CD4-positive, alpha-beta T cell treated with Interleukin-17A for 1 hour (primary cell): ENCODE results near the gene MPDZ.

Source experiments
- DNase-seq: peaks from one replicate; pipeline ENCODE4 v3.0.0-alpha.2; 2020

Gene MPDZ

DNA sequence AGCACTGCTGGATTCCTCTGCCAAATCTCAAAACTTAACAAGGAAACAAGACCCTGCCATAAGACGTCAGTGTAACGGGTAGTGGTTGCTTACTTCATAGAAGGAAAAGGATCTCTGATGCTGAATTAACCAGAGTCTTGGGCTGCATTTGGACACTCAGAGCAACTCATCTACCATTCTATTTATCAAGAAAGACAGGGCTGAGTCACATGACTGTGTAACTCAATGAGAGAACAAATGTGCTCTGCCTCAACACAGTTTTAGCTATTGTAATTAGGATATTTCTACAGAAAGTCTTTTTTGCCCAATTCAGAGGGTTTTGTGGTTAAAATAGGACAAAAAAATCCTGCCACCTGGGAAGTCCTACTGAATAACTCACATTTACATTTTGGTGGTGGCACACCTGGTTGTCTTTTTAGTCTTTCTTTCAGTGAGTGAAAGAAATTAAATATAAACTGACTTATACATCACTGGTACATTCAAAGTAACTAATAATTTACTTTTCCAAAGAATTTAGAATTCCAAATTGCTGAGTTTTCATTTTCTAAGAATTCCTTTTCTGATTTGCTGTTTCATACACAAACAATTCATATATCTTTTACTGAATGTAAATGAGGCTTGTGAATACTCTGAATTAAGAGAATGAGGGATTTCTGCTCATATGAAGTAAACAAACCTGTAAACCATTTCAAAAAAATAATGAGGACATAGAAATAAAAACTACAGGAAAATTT is 104.4 kb downstream of the MPDZ start:
- DNase-seq = no peak

DNA sequence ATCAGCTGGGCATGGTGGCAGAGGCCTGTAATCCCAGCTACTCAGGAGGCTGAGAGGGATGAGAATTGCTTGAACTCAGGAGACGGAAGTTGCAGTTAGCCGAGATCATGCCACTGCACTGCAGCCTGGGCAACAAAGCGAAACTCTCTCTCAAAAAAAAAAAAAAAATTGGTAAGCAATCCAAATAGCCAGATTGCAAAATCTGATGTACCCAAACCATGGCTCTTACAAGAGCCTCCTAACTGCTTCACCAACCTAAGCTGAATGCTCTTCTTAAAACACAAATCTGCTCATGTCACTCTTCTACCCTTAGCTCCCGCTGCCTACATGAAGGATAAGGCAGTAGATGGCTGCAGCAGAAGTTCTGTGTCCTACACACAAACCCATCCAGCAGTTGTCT is 105.9 kb downstream of the MPDZ start:
- DNase-seq = no peak

DNA sequence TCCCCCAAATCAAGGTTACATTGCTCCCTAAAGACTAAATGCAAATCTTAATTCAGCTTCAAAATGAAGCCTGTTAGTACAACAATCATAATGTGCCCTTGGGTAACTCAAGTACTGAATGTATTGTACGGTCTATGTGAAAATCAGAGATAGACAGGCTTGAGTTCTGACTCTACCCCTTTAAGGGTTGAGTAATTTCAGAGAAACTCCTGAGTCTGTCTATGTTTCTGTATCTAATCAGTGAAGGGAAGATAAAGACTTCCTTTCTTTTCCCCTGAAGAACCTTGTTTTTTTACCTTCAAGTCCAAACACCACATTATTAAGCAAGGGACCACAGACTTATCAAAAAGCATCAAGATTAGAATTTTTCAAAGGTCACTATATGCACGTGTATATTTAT is 108.2 kb downstream of the MPDZ start:
- no peak for DNase-seq

DNA sequence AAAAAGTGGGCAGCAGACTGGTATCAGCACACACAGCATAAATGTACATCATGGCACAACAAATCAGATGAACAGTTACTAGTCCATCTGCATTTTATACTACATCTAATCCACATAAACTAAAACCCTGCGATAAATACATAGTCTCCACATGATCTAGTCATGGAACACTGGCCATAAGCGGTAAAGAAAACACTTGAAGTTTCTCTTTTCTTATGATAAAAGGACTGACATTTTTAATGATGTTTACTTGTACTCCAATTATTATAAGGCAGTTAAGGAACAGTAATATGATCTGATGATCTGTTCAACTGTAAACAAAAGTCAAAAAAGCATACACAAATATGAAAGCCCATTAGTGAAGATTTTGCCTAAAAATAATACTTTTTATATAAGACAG is 112.5 kb downstream of the MPDZ start:
- DNase-seq = no peak

DNA sequence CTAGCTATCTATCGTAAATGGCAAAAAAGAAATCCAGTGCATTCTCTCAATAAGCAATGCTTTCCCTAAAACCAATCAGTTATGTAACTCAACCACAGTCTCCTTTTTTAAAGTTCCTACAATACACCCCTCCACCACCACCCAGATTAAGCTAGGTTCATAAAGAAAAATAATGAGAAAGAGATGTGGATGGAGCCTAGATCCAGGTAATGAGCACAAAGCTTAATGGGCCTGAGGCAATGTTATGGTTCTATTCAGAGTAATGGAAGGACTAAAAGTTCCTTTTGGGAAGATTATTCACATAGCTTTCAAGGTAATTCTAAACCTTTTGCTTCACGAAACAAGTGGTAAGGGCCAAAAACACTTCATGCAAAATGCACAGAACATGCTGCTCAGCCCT is 113.5 kb downstream of the MPDZ start:
- no peak for DNase-seq

DNA sequence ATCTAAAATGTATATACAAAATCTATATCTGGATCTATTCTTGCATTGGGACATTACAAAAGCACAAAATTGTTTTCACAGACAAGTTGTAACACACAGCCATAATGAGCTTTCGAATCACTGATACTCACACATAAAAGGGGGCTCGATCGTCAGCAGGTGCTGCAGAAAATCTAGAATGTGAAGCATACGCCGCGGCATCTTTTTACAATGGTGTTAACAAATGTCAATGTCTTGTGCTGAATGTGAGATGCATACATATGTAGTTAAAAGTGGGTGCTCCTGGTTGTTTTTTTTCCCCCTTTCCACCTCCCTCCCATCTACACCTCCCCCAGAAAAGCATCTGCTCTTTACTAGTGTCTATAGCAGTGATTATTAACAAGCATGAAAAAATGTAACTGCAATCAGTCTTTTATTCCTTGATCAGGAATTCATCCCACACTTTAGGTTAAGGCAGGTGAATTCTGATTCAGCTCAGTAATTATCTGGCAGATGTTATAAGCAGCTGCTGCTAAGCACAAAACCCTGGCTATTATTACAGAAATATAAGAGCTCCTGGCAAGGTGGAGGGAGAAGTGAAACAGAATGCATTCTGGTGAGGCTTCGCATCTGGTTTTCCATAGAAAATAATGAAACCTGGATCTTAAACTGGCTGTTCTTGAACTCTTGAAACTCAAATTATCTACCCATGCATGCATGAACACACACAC is 114.1 kb downstream of the MPDZ start:
- no peak for DNase-seq

DNA sequence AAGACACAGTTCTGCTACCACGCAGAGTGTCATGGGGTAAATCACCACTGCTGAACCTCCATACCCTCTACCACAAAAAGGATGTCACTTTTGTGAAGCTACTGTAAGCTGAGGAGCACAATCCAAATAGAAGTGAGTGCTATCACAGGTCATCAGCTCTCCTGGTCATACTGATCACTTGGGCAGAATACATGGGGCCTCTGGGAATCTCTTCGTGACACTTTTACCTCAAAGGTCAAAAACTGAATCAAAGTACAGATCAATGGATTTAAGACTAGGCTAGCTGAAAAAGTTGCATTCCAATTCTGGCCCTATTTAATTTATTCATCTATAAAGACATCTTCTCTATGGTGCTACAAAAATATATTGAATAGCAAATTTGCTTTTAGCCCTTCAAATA is 115.5 kb downstream of the MPDZ start:
- no peak for DNase-seq

DNA sequence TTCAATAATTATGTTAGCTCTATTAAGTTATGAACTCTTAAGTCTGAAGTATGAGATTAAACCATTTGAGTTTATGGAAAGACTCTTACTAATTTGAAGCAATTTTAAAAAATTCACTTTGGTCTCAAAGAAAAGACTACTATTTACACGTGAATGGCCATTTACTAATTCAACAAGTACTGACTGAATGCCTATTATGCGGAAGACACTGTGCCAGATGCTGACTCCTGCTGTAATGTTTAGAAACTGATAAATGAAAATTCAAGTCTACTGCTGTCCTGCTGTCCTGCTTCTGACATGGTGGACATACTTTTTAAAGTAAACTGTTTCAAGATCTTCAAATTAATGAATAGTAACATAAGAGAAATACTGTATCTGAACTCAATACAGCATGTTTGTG is 116.2 kb downstream of the MPDZ start:
- no peak for DNase-seq

DNA sequence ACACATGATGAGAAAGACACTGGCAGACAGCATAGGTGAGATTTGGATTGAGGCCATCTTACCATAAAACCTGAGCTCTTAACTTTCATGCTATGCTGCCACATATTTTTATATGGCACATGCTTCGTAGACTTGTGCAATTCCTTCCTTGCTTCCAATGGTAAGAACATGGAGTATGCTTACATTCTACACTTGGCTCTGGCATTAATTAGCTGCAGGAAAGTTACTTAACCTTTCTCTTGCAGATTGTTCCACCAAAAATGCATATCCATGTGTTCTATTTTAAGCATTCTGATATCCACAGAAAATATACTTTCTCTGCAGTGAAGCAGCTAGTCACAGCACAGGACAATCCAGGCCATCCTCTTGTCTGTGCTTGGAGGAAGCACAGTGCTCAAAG is 119.4 kb downstream of the MPDZ start:
- DNase-seq = no peak

DNA sequence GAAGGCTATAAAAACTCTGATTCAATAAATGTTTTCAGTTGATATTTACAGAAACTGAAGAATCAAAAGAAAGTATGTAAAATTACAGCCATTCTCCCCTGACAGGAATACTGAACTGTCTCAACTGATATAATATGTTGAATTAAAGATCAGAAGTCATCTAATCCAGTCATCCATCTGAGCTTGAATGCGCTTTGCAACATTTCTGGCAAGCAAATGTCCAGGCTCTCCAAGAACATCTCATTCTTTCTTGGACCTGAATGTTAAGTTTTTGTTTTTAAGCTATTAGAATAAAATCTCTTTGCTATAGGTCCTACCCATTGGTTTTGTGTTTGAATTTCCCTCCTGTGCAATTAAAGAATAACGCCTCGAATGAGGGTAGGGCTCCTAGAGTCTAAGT is 120.5 kb downstream of the MPDZ start:
- DNase-seq = no peak

DNA sequence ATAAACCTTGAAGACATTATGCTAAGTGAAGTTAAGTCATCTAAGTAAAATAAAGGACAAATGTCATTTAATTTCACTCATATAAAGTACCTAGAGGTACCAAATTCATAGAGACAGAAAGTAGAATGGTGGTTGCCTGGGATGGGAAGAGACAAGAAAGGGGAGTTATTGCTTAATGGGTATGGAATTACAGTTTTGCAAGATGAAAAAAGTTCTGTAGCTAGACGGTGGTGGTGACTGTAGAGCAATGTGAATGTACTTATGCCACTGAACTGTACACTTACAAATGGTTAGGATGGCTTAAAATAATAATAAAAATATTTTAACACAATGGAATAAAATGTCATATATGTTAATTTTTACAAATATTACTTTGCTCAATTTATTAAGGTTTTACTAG is 128.0 kb downstream of the MPDZ start:
- no peak for DNase-seq

DNA sequence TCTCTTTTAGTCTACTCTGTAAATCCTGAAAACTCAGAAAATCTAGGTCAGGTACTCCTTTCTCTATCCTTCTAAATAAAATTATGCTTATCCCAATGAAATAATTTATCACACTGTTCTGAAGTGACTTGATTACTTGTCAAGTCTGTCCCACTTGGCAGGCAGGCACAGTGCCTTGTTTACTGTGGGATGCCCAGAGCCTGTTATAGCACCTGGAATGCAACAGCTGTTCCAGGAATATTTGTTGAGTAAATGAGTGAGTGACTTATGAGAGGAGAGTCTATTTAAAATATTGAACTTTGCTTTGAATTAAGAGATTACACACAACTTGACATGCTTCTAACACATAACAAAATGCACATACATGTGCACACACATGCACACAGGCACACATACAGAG is 130.0 kb downstream of the MPDZ start:
- no peak for DNase-seq

DNA sequence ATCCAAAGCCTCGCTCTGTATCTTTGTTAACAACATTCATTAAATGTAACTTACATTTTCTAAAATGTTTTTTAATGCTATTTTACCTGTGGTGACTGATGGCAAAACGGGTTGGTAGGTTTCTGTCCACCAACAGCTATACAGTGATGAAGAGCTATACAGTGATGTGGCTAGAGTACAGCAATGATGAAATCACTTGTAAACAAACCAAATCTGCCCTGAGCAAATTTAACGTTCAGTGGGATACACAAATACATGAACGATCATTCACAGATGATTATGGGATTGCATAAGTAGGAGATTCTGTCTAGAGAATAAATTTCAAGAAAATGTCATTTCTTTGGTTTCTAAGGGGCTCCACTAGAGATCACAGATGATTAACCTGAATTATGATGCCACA is 132.7 kb downstream of the MPDZ start:
- no peak for DNase-seq

DNA sequence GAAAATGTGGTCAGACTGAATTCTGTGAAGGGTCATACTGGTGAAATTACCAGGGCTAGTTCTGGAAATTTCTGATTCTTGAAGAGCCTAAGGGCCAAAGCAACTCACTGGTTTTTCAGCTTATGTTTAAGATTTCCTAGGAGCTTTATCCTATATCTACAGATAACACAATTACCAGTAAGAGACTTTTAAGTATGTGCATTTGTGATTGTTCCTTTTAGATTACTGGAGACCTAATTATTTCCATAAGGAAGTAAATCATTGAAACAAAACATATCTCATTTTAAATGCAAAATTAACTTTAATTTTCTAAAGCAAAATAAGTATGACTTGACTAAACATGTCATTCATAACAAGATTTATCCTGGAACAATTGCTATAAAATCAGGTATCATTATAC is 134.2 kb downstream of the MPDZ start:
- no peak for DNase-seq

DNA sequence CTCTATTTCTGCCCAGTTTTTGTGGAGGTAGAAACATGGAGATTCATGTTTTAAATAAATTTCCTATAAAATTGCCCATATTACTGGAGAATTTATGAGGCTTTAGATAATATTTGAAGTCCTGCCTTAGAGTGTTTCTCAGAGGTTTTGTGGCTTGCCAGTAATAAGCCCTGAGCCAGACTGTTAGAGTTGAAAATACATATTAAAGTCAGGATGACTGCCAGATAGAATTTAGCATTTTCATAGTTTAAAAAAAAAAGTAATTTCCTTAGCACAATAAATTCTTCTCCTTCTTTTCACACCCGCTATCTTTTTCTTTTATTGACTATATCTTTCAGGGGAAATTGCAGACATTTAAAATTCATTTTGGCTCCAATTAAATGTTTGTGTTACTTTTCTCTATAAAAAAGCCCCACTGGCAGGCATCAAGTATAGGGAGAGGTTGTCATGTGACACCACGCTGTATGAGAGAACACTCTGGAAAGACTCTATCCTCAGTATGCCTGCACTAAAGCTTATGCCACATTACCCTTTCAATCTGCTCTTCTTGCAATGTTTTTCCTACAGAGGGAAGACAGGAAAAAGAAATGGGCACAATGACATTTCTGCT is 135.2 kb downstream of the MPDZ start:
- DNase-seq = no peak

DNA sequence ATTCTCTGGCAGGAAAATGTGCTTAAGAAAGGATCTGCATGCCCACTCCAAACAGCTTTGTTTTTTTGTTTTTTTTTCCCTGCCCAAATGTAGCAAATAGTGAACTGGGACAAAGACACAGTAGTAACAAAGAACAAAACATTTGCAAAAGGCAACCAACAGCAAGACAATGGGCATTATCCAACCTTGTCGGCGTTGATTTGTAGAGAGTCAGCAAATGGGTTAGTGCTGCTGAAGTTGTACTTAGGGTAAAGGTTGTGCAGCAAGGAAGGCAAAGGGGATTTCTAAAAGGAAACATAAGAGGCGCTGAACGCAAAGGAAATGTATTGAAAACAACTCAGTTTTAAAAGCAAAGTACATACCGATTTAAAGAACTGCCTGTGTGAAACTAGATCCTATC is 136.2 kb downstream of the MPDZ start:
- DNase-seq = no peak

DNA sequence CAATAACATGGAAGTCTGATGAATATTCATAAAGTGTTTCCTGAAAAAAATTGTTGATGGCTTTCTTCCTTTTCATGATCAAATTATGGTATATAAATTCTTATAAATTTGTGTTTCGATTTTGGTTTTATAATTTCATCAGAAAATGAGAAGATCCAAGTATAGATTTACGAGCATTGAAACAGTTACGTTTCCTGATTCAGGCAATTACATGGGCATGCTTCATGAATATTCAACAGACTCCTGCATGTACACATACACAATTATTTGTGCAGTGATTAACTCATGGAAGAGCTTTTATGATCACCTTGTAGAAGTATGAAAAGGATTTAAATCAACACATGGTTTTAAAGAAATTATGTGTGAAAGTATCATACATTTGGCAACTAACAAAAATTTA is 136.7 kb downstream of the MPDZ start:
- no peak for DNase-seq

DNA sequence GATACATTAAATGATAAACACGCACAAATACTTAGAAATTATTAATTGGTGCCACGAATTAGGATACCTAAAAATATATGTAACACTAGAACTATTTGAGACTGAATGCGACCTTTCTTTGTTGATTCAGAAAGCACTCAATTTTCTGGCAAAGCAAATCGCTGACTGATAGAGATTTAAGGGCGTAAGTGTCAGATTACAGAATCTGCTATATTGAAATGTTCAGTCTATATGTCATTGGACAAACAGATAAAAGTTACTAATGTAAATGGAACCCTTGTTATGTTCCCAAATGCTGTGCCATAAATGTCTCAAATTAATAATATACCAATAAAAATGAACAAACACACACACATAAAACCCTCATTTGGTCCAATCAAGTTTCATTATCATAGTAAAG is 137.9 kb downstream of the MPDZ start:
- no peak for DNase-seq

DNA sequence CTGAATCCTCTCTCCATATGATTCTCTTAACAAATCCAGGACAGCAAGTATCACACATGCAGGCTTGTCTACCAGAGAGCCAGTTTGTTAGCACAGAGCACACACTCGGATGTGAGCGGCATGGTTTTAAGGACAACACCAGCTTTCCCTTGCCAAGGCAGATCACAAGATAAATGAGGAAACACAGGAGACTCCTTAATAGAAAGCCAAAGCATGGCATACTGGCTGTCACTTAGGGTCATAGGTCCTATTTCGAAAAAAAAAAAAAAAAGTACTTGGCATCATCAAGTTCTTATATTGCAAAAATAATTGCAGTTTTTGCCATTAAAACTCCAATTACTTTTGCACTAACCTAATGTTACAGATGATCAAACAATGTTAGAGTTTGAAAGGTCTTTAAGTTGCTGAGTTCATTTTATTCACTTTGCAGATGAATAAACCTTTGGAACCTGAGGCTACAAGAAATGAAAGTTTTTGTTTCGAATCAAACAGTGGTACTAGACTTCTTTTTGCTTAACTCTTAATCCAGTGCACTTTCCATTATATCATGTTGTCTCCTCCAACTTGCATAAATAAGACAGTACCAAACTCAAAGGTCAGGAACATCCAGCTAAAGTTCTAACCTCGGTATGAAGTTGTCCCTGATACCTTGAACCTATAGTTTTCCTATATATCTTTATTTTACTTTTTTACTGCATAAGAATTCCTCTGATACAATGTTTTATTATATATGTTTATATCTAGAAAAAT is 138.5 kb downstream of the MPDZ start:
- DNase-seq = no peak

DNA sequence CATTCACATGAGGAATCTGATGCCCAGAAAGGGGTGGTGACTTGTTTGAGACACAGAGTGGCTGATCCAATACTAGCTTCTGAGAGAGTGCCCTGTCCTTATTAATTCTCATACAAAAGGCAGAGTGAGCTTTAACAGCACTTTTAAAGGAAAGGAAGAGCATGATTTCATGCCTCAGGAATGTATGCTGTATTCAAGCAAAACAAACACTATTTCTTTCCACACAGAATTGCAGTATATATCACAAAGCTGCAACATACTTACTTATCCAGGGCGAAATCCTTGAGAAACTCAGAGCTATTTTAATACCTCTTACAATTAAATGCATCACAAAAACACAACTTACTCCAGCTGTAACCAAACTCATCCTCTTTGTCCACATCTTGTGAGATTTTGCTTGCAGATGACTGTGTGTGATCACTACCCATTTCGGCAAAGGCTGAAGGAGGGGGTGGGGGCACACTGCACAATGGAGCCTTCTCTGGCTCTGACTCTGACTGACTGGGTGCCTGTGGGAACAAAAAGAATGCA is 139.8 kb downstream of the MPDZ start:
- DNase-seq = no peak

DNA sequence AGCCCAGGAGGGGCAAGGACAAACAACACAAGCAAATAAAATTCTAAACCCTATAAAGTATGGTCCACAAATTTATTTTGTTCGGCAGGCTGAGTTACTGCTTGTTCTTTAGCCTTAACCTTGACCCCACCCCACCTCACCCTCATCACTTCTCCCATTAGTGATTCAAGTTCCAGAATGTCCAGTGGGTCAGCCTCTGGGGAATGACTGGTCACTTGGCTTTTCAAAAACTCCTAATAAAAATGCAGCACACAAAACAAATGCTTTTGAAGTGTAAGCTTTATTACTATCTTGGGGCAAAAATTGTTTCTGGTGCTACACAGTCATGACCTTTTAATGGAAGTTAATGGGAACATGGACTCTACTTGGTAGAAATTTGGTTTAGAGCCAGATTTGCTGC is 142.1 kb downstream of the MPDZ start:
- no peak for DNase-seq

DNA sequence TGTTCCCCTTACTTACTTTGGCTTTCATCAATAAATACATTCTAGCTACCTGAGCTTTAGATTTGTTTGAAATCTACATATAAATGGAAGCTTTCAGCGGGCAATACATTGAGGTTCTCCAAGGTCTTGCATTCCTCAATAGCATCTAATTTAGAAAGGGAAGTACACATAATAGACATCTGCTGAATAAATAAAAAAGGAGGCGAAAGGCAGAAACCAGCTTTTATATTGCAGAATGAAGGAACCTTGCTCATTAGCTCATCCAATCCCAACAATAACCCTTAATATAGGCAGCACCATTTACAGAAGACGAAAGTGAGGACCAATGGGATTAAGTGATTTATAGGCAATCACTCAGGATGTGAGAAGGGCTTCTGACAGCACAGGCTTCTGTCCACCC is 147.5 kb downstream of the MPDZ start:
- DNase-seq = no peak

DNA sequence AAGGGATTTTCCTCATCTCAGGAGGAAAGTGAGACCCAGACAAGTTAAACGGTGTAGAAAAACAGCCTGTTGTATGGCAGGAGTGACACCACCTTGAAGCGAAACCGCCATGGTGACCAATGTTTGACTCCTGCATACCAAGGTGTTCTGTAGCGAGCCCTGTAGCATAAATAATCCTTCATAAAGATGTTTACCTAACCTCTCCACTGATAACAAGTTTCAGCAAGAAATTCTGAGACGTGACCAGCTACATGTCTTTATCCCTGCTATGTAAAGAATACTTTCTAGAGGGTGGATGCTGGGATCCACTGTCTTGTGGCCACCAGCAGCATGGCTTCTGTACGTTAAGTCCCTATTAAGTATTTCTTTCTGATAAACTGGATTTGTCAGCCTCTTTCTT is 148.1 kb downstream of the MPDZ start:
- DNase-seq = no peak
